Stimulated activated CD4-positive, alpha-beta T cell treated with anti-CD3 and anti-CD28 coated beads, Interleukin-2, amount 100 ng/mL, for 24 hours (primary cell): ENCODE data around the gene ERGIC1.

Experiments used
- DNase-seq, 2 donors: peaks; one replicate each; pipeline ENCODE4 v3.0.0-alpha.2; 2020

ERGIC1 gene

DNA sequence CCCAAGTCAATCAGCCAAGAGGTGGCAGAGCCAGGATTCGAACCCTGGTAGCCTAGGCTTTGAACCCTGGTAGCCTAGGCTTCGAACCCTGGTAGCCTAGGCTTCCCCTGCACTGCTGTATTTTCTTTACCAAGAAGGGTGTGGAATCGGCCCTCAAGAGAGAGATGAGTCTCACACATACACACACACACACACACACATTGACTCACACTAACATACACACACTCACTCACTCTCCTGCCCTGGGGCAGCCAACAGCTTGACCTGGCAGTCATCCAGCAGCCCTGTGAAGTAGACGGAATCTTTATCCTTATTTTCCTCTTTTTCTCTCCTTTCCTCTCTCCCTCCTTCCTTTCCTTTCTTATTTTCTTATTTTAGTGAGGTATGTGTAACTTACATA lies 69.7 kb downstream of the ERGIC1 start:
- DNase-seq: no peak

DNA sequence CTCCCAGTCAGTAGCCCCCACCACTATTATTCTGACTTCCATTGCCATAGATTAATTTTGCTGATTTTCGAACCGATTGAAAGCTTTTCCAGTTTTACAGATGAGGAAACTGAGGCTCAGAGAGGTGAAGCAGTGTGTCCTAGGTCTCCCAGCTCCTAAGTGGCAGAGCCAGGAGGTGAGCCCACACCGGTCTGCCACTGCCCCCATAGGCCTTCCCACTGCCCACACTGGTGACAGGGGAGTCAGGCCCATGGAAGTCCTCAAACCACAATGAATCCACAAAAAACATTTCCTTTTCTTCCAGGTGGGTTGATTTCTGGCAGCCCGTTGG lies 70.2 kb downstream of the ERGIC1 start:
- no peak for DNase-seq

DNA sequence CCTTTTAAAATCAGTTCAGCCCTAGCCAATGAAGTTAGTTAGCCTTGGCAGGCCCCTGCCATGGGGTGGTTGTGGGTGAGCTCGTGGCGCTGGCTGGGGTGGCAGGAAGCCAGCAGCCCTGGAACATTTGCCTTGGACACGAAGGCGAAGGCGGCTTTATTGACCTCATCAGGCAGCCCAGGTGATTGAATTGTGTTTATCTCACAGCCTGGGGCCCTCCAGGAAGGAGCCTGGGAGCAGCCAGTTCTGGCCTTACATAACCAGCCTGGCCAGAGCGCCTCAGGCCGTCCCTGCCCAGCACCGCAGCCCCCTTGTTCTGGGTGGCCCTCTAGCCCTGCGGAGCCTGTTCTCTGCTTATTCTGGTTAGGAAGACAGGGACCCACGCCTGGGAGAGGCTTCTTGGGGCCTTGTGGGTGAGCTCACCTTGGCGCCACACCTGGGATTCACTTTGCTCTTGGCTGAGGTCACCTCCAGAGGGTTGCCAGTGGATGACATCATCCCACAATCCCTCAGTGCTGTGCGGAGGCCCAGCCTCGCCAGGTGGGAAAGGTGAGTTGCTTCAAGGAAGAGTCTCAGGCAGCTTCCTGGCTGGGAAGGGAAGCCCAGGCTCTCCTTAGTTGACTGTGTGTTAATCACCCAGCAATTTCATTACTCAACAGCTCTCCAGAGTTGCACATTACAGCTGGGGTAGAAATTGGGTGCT lies 70.7 kb downstream of the ERGIC1 start:
- no peak for DNase-seq

GRCh38 chr5:172905346-172906140 lies 71.5 kb downstream of the ERGIC1 start:
- no peak for DNase-seq

DNA sequence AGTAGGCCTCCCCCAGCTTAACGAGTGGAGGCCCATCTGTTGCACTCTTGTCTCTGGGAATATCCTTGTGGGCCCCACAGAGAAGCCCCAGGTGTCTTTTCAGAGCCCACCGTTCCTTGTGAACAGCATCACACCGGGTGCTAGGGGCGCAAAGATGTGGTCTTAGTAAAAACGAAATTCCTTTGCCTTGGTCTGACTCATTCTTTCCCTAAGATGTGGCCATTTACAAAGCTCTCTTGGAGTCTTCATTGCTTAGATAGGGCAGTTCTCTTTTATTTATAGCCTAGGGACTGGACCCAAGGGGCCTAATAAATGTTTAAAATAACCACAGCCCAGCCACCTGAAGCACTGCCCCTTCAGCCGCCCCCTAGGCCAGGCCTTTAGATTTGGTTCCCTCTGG lies 72.4 kb downstream of the ERGIC1 start:
- no peak for DNase-seq

GRCh38 chr5:172906888-172907287 lies 72.8 kb downstream of the ERGIC1 start:
- DNase-seq: no peak

DNA sequence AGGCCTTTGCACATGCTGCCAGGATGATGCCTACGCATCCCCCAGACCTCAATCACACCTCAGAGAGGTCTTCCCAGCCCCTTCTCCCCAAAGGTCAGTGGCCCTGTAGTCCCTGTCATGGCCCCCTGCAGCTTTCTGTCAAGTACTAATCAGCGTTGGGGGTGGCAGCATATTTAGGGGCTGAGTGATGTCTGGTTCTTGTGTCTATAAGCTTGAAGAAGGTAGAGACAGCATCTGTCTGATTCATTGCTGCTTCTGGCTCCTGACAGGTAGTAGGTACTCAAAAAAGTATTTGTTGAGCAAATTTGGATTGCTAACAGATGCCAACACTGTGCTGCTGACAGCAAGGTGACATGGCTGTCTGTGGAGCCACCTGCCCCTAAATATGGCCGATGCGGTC lies 73.6 kb downstream of the ERGIC1 start:
- DNase-seq: no peak

DNA sequence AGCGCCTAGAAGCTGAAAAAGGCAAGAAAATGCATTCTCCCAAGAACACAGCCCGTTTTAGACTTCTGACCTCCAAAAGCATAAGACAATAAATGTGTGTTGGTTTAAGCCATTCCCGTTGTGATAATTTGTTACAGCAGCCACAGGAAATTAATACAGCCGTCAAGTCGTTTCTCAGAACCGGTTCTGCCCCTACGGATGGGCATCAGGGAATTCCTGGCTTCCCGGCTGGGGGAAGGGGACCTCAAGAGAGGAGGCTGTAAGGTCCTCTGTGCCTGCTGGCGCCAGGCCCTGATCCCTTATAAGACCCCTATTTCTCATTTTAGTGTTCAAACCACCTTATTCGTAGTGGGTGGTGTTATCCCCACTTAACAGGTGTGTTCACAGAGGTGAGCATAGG lies 74.6 kb downstream of the ERGIC1 start:
- no peak for DNase-seq

DNA sequence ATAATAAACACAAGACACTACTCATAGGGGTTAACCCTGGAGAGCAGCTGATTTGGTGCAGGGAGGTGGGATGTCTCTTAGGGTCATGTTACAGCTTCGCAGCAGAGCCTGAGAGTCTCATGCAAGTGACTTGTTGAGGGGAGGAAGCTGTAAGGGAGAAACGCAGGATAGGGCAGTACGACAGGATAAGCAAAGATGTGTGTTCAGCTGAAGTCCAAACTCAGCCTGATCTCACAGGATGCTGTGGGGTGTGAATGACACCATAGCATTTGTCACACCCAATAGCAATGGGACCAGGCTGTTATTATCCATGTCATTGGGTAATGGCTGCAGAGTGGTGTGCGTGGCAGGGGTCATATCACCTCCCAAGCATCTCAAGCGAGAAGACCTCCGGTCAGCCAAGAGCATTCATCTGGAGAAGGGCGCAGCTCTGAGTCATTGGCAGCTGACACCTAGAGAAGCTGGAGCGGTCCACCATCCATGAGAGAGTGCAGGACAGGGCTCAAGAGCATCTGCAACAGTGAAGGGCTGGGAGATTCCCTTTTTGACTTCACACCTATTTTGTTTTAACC lies 76.0 kb downstream of the ERGIC1 start:
- DNase-seq: no peak

DNA sequence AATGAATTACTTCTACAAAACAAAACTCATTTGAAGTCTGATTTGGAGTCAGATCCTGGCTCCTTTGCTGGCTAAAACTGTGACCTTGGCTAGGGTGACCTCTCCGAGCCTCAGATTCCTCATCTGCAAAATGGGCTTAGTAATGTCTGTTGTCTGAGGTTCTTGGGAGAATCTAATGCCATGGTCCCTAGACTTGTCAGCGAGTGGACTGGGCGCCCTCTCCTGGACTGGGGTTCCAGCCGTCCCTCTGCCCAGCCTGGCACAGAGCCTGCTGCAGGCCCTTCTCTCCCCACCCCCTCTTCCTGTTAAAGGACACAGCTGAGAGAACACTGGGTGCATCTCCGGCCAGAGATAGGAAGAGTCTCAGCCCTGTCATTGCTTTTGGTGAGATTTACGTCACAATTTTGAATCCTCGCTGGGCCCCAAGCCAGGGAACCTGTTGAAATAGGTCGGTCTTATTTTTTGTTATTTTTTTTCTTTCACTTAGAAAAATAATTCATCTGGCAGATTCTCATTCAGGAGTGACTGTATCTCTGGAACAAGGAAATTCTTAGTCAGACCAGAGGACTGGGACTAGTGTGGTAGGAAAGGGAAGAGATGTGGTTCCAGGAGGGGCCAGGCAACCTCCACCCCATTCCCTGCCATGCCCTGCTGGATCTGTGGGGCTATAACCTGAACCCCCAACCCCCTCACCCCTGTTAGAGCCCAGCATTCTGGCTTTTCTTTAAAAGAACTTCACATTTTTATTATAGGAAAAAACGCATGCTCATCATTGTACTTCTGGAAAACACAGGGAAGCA lies 77.0 kb downstream of the ERGIC1 start:
- DNase-seq: peak in 1 of 2 donors; percentile 28

- no peak for DNase-seq
These were observed 77.5 kb downstream of the ERGIC1 start for GRCh38 chr5:172911628-172911880.

DNA sequence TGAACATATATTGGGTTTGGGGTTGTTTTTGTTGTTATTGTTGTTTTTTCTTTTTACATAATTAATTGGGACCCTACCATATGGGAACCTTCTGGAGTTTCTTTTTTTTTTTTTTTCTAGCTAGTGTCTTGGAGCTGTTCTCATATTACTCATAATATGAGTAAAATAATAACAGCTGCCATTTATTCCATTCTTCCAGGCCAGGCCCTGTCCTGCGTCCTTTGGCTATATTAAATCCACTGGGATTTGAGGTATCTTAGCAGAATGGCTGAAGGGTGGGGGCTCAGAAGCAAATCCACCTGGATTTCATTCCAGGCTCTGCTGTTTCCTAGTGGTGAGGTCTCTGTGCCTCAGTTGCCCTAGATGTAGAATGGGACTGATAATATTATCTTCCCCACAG lies 77.9 kb downstream of the ERGIC1 start:
- DNase-seq: no peak

DNA sequence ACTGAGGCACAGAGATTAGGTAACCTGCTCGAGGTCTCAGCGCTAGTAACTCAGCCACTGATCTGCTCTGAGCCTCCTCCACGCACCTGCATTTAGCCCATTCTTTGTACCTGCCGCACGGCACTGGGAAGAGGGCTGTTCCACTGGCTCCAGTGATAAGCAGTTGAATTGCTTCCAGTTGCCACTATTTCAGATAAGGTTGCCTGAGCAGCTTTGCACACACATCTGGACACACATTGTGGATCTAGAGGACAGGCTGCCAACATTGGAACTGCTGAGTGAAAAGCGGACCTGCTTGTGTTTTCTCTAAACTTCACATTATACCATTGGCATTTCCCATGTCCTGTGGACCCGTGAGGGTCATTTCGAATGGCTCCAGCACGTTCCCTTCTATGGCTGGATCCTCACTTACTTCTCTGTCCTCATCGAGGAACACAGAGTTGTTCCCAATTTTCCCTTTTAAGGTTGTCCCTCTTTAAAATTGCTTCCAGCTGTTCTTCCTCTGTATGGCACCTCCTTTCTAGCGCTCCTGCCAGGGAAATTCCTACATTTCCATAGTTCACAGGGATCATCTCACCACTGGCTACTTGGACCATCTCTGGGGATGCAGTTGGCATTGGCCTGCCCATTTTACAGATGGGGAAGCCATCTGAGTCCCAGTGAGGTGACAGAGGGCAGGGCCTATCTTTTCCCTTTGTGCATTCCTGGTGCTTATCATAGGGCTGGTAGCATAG lies 79.2 kb downstream of the ERGIC1 start:
- no peak for DNase-seq

DNA sequence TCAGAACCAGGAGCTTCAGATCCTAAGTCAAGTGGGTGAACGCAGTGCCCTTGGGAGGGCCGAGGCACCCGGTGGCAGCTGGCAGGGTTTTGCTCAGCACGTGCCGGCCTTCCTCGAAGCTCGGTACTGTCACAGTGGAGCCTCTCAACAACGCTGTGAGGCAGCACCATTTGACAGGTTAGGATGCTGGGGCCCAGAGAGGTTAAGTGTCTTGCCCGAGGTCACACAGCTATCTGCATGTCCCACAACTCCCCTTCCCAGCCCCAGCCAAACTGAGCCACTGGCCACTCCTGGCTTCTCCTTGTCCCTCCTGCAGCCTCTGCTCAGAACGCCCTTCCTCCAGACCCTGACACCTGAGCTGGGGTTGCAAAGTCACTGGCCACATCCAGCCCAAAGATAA lies 81.5 kb downstream of the ERGIC1 start:
- DNase-seq: no peak

- DNase-seq: no peak
These were observed 84.6 kb downstream of the ERGIC1 start for GRCh38 chr5:172918421-172919371.

GRCh38 chr5:172919525-172920446 lies 85.7 kb downstream of the ERGIC1 start:
- no peak for DNase-seq

- no peak for DNase-seq
These were observed 86.4 kb downstream of the ERGIC1 start for GRCh38 chr5:172920447-172920849.

DNA sequence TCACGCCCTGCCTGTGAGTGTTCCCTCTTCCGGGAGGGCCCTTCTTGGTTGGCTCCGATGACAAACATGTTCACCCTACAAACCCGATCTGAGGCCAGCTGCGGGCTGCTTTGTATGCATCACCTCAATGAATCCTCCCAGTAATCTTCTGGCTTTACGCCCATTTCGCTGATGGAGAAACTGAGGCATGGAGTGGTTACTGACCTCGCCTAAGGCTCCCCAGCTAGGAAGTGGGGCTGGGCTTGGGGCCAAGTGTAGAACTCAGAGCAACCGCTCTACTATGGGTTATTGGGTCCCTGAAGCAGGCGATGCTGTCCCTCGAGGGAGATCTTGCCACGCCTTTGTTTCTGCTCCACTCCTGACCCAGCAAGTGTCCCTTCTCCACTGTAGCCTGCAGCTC lies 86.9 kb downstream of the ERGIC1 start:
- no peak for DNase-seq

- DNase-seq: no peak
These were observed 87.9 kb downstream of the ERGIC1 start for GRCh38 chr5:172921906-172922305.

GRCh38 chr5:172923539-172923938 lies 89.5 kb downstream of the ERGIC1 start:
- DNase-seq: no peak
